ENCODE measurements around the gene CFAP410. TPM values are rescaled to one million over a fixed set of nuclear protein-coding genes. Genes with fewer than 3 reads are reported as not detected.

The CFAP410 gene
- total RNA-seq, 2 experiments from 2014 or later = 15.1 to 20.6 TPM

DNA sequence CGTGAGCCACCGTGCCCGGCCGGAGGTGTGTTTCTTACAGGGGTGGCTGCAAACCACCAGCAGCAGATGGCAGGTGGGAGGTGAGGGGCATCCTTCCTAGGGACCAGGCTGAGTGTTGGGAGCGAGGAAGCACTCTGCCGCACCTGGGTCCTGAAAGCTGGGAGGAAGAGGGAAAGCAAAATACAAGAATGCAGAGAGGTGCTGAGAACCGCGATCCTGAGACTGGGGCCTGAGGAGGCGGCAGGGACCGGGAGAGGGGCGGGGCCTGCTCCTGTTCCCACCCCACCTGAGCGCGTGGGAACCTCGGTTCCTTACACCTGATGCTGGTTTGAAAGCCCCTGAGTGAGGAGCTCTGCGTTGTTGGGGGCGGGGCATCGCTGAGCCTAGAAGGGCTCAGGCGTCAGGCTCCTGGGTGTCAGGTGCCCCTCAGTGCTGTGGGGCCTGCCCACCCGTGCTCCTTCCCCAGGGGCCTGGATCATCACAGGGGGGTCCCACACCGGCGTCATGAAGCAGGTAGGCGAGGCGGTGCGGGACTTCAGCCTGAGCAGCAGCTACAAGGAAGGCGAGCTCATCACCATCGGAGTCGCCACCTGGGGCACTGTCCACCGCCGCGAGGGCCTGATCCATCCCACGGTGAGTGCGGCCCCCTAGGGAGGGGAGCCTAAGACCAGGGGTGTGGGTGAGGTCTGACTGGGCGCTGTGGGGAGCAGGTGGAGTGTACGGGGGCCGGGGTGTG, 29.7 kb upstream of the CFAP410 start:
- no peak overlapping the region for H2AFZ ChIP-seq (ENCODE audit: low read length)
- no peaks in the 10 kb centered on the region for H3K36me3 ChIP-seq (ENCODE audit: insufficient read depth, low read length)
- H3K4me2 ChIP-seq (ENCODE audit: low read length) = no peak overlapping the region
- no peak for DNase-seq (ENCODE audit: low spot score)
- H3K9me3 ChIP-seq (ENCODE audit: low read length) = no peaks in the 10 kb centered on the region
- intact Hi-C loops (cut with micrococcal nuclease; ENCODE audit: unreplicated experiment) = no loop called here
- H3K4me3 ChIP-seq (ENCODE audit: low read depth, low read length, poor library complexity, severe bottlenecking) = no peak overlapping the region
- H3K27ac ChIP-seq (ENCODE audit: low read depth, low read length, poor library complexity, severe bottlenecking) = no peak overlapping the region
- H3K4me1 ChIP-seq (ENCODE audit: insufficient read depth, low read length, poor library complexity, severe bottlenecking) = no peaks in the 10 kb centered on the region
- BruUV-seq (replicated peaks) = no TSS peak
- H3K9me2 ChIP-seq (ENCODE audit: insufficient read depth, low read length) = no peaks in the 10 kb centered on the region
- TF ChIP-seq, protein P1, sequence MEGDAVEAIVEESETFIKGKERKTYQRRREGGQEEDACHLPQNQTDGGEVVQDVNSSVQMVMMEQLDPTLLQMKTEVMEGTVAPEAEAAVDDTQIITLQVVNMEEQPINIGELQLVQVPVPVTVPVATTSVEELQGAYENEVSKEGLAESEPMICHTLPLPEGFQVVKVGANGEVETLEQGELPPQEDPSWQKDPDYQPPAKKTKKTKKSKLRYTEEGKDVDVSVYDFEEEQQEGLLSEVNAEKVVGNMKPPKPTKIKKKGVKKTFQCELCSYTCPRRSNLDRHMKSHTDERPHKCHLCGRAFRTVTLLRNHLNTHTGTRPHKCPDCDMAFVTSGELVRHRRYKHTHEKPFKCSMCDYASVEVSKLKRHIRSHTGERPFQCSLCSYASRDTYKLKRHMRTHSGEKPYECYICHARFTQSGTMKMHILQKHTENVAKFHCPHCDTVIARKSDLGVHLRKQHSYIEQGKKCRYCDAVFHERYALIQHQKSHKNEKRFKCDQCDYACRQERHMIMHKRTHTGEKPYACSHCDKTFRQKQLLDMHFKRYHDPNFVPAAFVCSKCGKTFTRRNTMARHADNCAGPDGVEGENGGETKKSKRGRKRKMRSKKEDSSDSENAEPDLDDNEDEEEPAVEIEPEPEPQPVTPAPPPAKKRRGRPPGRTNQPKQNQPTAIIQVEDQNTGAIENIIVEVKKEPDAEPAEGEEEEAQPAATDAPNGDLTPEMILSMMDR (conservative IDR thresholded peaks at IDR 0.05; ENCODE audit: low read length) = no peak
- TF ChIP-seq EZH2phosphoT487 (IDR thresholded peaks at IDR 0.05; ENCODE audit: borderline replicate concordance, low read depth, low read length) = no peak
- H3K79me2 ChIP-seq (ENCODE audit: insufficient read depth, low read depth, low read length) = no peaks in the 10 kb centered on the region
- CTCF ChIA-PET (ENCODE audit: unreplicated experiment) = no interaction called here
- no peaks in the 10 kb centered on the region for H4K20me1 ChIP-seq (ENCODE audit: insufficient read depth, low read length)
- POLR2A ChIA-PET = no interaction called here

DNA sequence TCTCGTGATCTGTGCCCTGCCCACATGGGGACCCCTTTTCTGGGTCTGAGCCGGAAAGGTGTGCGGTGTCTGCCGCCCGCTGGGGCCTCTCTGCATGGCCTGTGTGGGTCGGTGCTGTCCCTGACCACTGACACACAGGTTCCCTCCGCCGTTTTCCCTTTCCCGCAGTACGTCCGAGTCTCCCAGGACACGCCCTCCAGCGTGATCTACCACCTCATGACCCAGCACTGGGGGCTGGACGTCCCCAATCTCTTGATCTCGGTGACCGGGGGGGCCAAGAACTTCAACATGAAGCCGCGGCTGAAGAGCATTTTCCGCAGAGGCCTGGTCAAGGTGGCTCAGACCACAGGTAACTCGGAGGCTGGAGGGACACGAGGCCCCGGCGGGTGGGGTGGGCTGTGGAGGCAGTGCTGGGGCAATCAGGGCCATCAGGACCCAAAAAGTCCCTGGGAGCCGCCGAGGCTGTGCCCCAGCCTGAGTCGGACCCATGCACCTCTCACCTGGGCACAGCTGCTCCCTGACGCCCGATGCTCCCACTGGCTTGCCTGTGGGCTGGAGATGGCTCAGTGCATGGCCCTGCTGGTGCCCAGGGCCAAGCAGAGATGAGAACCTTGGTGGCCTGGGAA, 27.5 kb upstream of the CFAP410 start:
- H3K4me1 ChIP-seq (ENCODE audit: insufficient read depth, low read length, poor library complexity, severe bottlenecking) = no peaks in the 10 kb centered on the region
- H3K4me3 ChIP-seq (ENCODE audit: low read depth, low read length, poor library complexity, severe bottlenecking) = no peak overlapping the region
- H3K9me2 ChIP-seq (ENCODE audit: insufficient read depth, low read length) = no peaks in the 10 kb centered on the region
- no peak for TF ChIP-seq EZH2phosphoT487 (IDR thresholded peaks at IDR 0.05; ENCODE audit: borderline replicate concordance, low read depth, low read length)
- TF ChIP-seq, protein P1 (conservative IDR thresholded peaks at IDR 0.05; ENCODE audit: low read length) = no peak
- intact Hi-C loops (cut with micrococcal nuclease; ENCODE audit: unreplicated experiment) = no loop called here
- H3K4me2 ChIP-seq (ENCODE audit: low read length) = no peak overlapping the region
- H3K27ac ChIP-seq (ENCODE audit: low read depth, low read length, poor library complexity, severe bottlenecking) = no peak overlapping the region
- no TSS peak for BruUV-seq (replicated peaks)
- no peak for DNase-seq (ENCODE audit: low spot score)
- H3K36me3 ChIP-seq (ENCODE audit: insufficient read depth, low read length) = no peaks in the 10 kb centered on the region
- H3K9me3 ChIP-seq (ENCODE audit: low read length) = 0 out of 2 replicates have a peak, but pooled peaks cover 7% of the 10 kb centered on the region
- no peak overlapping the region for H2AFZ ChIP-seq (ENCODE audit: low read length)
- CTCF ChIA-PET (ENCODE audit: unreplicated experiment) = no interaction called here
- no peaks in the 10 kb centered on the region for H3K79me2 ChIP-seq (ENCODE audit: insufficient read depth, low read depth, low read length)
- no peaks in the 10 kb centered on the region for H4K20me1 ChIP-seq (ENCODE audit: insufficient read depth, low read length)
- POLR2A ChIA-PET = no interaction called here

- H3K4me1 ChIP-seq (ENCODE audit: insufficient read depth, low read length, poor library complexity, severe bottlenecking) = no peaks in the 10 kb centered on the region
- no peaks in the 10 kb centered on the region for H4K20me1 ChIP-seq (ENCODE audit: insufficient read depth, low read length)
- no peak overlapping the region for H2AFZ ChIP-seq (ENCODE audit: low read length)
- no TSS peak for BruUV-seq (replicated peaks)
- no peaks in the 10 kb centered on the region for H3K9me2 ChIP-seq (ENCODE audit: insufficient read depth, low read length)
- no peak overlapping the region for H3K27ac ChIP-seq (ENCODE audit: low read depth, low read length, poor library complexity, severe bottlenecking)
- H3K9me3 ChIP-seq (ENCODE audit: low read length) = 0 out of 2 replicates have a peak, but pooled peaks cover 7% of the 10 kb centered on the region
- H3K79me2 ChIP-seq (ENCODE audit: insufficient read depth, low read depth, low read length) = no peaks in the 10 kb centered on the region
- no peak overlapping the region for H3K4me2 ChIP-seq (ENCODE audit: low read length)
- intact Hi-C loops (cut with micrococcal nuclease; ENCODE audit: unreplicated experiment) = no loop called here
- CTCF ChIA-PET (ENCODE audit: unreplicated experiment) = no interaction called here
- POLR2A ChIA-PET = no interaction called here
- DNase-seq (ENCODE audit: low spot score) = no peak
- no peaks in the 10 kb centered on the region for H3K36me3 ChIP-seq (ENCODE audit: insufficient read depth, low read length)
- H3K4me3 ChIP-seq (ENCODE audit: low read depth, low read length, poor library complexity, severe bottlenecking) = no peak overlapping the region
- no peak for TF ChIP-seq EZH2phosphoT487 (IDR thresholded peaks at IDR 0.05; ENCODE audit: borderline replicate concordance, low read depth, low read length)
- TF ChIP-seq, protein P1 (conservative IDR thresholded peaks at IDR 0.05; ENCODE audit: low read length) = no peak
Observed at GRCh38 chr21:44365967-44366585, 26.9 kb upstream of the CFAP410 start.

Measured in OCI-LY7 (cell line).